Smooth muscle cell (in vitro differentiated cells): ENCODE measurements around the gene KRTAP10-7. TPM values are rescaled to one million over a fixed set of nuclear protein-coding genes. Genes with fewer than 3 reads are reported as not detected.

Experiments used
- DNase-seq: peaks from one replicate; lab custom pipeline; 2025; ENCODE audit not compliant: unreplicated experiment; lab: John Stamatoyannopoulos, UW
- H2AFZ ChIP-seq: fragments of 200-600 bp; sonication (generic); 2 replicates; pipeline ENCODE4 v1.6.0; 2016; ENCODE audit warnings: antibody characterized with exemption, low read depth, mild to moderate bottlenecking
- H3F3A ChIP-seq: fragments of 200-600 bp; sonication (generic); 2 replicates; pipeline ENCODE4 v1.6.0; 2017; ENCODE audit warnings: antibody characterized with exemption, low read depth
- H3K27ac ChIP-seq: fragments of 200-600 bp; sonication (generic); 2 replicates; pipeline ENCODE4 v1.5.1; 2016; ENCODE audit warnings: low read depth, mild to moderate bottlenecking
- H3K27me3 ChIP-seq: fragments of 200-600 bp; sonication (generic); 2 replicates; pipeline ENCODE4 v1.6.1; 2016; ENCODE audit warnings: low read depth, mild to moderate bottlenecking
- H3K36me3 ChIP-seq: fragments of 200-600 bp; sonication (generic); 2 replicates; pipeline ENCODE4 v1.5.1; 2016; ENCODE audit warnings: low read depth
- H3K4me1 ChIP-seq: fragments of 200-600 bp; sonication (generic); 2 replicates; pipeline ENCODE4 v1.5.1; 2016; ENCODE audit warnings: low read depth
- H3K4me2 ChIP-seq: fragments of 200-600 bp; sonication (generic); 2 replicates; pipeline ENCODE4 v1.6.0; 2016; ENCODE audit warnings: mild to moderate bottlenecking
- H3K4me3 ChIP-seq: fragments of 200-600 bp; sonication (generic); 2 replicates; pipeline ENCODE4 v1.5.1; 2016; ENCODE audit warnings: mild to moderate bottlenecking
- H3K79me2 ChIP-seq: fragments of 200-600 bp; sonication (generic); 2 replicates; pipeline ENCODE4 v1.6.0; 2016; ENCODE audit warnings: low read depth, mild to moderate bottlenecking
- H3K9ac ChIP-seq: fragments of 200-600 bp; sonication (generic); 2 replicates; pipeline ENCODE4 v1.6.0; 2016; ENCODE audit warnings: low read depth
- H3K9me3 ChIP-seq: fragments of 200-600 bp; sonication (generic); replicated peaks from 2 replicates; pipeline ENCODE4 v1.5.1; 2016; ENCODE audit warnings: low read depth
- H4K20me1 ChIP-seq: fragments of 200-600 bp; sonication (generic); 2 replicates; pipeline ENCODE4 v1.6.0; 2016; ENCODE audit warnings: low read depth
- WGBS: methylation state at CpG from one replicate; pipeline ENCODE4 v1.1.7; 2016; ENCODE audit warnings: low lambda C conversion rate; 5-methylcytosine and 5-hydroxymethylcytosine counted together
- polyA plus RNA-seq: library from polyadenylated mRNA; unstranded; fragments of >200 nt; fragmentation: Nextera tagmentation; extraction: Ambion mirVana; gene quantifications from 2 replicates; pipeline ENCODE4 v1.2.1, GENCODE V29; 2016
- total RNA-seq: library from RNA; depleted of rRNA; stranded (reverse); fragments of >200 nt; gene quantifications from 2 replicates; pipeline ENCODE4 v1.2.3, GENCODE V29; 2014
- TF ChIP-seq, protein P1 (sequence below): fragments of 200-600 bp; sonication (generic); IDR thresholded peaks from 2 replicates; pipeline ENCODE4 v1.5.1; 2017; ENCODE audit warnings: borderline replicate concordance, mild to moderate bottlenecking, antibody characterized with exemption; ENCODE audit not compliant: insufficient read depth, poor library complexity, severe bottlenecking

KRTAP10-7 gene
- total and polyA plus RNA-seq, 2 experiments from 2014 or later: not detected

- WGBS: 88% methylated on average over 26 of the region's 27 CpGs
- DNase-seq: no peak
These were observed 31.5 kb upstream of the KRTAP10-7 start for GRCh38 chr21:44568667-44569556.

GRCh38 chr21:44569861-44570517 lies 30.4 kb upstream of the KRTAP10-7 start:
- no peak overlapping the region for H3K27ac ChIP-seq
- 93% methylated on average over 10 of the region's 12 CpGs for WGBS
- no peak for DNase-seq
- H3K36me3 ChIP-seq: no peaks in the 10 kb centered on the region
- no peak overlapping the region for H2AFZ ChIP-seq
- no peak overlapping the region for H3K4me3 ChIP-seq
- no peak overlapping the region for H3K4me2 ChIP-seq
- H4K20me1 ChIP-seq: no peaks in the 10 kb centered on the region
- H3K79me2 ChIP-seq: no peaks in the 10 kb centered on the region
- H3K4me1 ChIP-seq: no peaks in the 10 kb centered on the region
- no peak overlapping the region for H3K9ac ChIP-seq
- H3F3A ChIP-seq: no peaks in the 10 kb centered on the region
- no peaks in the 10 kb centered on the region for H3K9me3 ChIP-seq
- no peaks in the 10 kb centered on the region for H3K27me3 ChIP-seq
- TF ChIP-seq, protein P1, sequence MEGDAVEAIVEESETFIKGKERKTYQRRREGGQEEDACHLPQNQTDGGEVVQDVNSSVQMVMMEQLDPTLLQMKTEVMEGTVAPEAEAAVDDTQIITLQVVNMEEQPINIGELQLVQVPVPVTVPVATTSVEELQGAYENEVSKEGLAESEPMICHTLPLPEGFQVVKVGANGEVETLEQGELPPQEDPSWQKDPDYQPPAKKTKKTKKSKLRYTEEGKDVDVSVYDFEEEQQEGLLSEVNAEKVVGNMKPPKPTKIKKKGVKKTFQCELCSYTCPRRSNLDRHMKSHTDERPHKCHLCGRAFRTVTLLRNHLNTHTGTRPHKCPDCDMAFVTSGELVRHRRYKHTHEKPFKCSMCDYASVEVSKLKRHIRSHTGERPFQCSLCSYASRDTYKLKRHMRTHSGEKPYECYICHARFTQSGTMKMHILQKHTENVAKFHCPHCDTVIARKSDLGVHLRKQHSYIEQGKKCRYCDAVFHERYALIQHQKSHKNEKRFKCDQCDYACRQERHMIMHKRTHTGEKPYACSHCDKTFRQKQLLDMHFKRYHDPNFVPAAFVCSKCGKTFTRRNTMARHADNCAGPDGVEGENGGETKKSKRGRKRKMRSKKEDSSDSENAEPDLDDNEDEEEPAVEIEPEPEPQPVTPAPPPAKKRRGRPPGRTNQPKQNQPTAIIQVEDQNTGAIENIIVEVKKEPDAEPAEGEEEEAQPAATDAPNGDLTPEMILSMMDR: no peak

More at GRCh38 chr21:44568667-44569556, 31.5 kb upstream of the KRTAP10-7 start:
- Histone ChIP-seq H3K4me1 (no peaks in the 10 kb centered on the region), H3K9me3 (no peaks in the 10 kb centered on the region), H3K27ac (no peak overlapping the region), H3K27me3 (no peaks in the 10 kb centered on the region), H3K4me3 (no peak overlapping the region), H3K79me2 (no peaks in the 10 kb centered on the region), H3K36me3 (no peaks in the 10 kb centered on the region), H3K4me2 (no peak overlapping the region), H4K20me1 (no peaks in the 10 kb centered on the region), H3F3A (no peaks in the 10 kb centered on the region), H3K9ac (no peak overlapping the region), H2AFZ (no peak overlapping the region)
- TF ChIP-seq, protein P1: no peak

DNA sequence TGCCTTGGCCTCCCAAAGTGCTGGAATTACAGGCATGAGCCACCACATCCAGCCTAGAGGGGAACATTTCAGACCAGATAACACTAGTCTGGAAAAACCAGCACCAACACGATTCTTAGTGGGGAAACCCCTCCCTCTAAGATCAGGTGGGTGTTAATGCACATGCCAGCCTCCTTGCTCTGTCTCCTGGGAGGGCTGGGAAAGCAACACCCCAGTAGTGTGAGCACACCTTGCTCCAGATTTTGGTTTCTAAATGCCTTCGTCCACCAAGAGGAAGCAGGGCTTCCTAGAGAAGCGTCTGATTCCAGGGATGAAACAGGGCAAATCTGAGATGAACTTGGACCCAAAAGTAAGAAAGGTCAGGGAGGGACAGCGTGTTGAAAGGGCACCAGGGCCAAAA lies 29.1 kb upstream of the KRTAP10-7 start:
- DNase-seq: no peak
- no peak overlapping the region for H3K4me3 ChIP-seq
- no peaks in the 10 kb centered on the region for H3K9me3 ChIP-seq
- no peak overlapping the region for H3K27ac ChIP-seq
- no peaks in the 10 kb centered on the region for H3K4me1 ChIP-seq
- H4K20me1 ChIP-seq: no peaks in the 10 kb centered on the region
- no peak overlapping the region for H3K4me2 ChIP-seq
- no peak overlapping the region for H3K9ac ChIP-seq
- H3K79me2 ChIP-seq: no peaks in the 10 kb centered on the region
- TF ChIP-seq, protein P1: no peak
- H3K27me3 ChIP-seq: no peaks in the 10 kb centered on the region
- H3F3A ChIP-seq: no peaks in the 10 kb centered on the region
- 69% methylated on average over 4 of the region's 4 CpGs for WGBS
- no peaks in the 10 kb centered on the region for H3K36me3 ChIP-seq
- H2AFZ ChIP-seq: no peak overlapping the region
